GM21619 (cell line): ENCODE measurements around the gene SRD5A3.

Experiments
- ATAC-seq: cut with Tn5 transposase; IDR thresholded peaks from one replicate; pipeline ENCODE4 v1.9.1; 2021; ENCODE audit not compliant: unreplicated experiment

The SRD5A3 gene

DNA sequence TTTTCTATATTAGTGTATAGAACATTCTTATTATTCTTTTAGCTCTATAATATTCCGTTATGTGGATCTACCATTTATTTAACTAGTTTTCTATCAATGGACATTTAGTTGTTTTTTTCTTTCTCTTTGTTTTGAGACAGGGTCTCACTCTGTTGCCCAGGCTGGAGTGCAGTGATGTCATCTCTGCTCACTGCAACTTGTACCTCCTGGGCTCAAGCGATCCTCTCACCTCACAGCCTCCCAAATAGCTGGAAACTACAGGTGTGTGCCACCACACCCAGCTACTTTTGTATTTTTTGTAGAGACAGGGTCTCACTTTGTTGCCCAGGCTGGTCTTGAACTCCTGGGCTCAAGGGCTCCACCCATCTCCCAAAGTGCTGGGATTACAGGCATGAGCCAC is 60.5 kb downstream of the SRD5A3 start:
- no peak for ATAC-seq

DNA sequence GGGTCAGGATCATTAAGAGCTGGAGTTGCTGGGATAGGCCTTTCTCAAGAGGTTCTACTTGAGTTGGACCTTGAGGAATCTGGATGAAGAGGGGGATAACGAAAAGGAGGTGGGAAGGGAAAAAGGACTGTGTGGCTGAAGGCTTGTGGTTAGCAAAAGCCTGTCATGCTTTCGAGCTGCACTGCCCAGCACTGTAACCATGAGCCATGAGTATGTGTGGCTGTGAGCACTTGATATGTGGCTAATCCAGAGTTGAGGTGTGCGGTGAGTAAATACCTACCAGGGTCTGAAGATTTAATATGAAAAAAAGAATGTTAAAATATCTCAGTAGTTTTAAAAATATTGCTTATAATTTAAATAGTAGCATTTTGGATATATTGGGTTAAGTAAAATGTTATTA is 61.1 kb downstream of the SRD5A3 start:
- no peak for ATAC-seq

DNA sequence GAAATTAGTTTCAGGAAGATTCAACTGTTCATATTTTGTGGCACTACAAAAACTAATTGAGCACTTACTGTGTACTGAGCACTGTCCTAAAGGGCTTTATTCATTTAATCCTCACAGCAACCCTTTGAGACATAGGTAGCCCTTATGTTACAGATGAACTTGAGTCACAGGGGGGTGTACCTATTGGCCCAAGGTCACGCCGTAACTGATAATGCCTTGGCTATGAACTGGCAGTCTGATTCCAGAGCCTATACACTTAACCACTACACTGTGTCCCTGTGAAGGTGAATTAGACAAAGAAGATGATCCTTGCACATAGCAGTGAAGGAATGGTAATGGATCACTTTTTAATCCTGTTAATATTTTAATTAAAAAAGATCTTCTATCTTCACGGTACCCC is 61.7 kb downstream of the SRD5A3 start:
- ATAC-seq = no peak

DNA sequence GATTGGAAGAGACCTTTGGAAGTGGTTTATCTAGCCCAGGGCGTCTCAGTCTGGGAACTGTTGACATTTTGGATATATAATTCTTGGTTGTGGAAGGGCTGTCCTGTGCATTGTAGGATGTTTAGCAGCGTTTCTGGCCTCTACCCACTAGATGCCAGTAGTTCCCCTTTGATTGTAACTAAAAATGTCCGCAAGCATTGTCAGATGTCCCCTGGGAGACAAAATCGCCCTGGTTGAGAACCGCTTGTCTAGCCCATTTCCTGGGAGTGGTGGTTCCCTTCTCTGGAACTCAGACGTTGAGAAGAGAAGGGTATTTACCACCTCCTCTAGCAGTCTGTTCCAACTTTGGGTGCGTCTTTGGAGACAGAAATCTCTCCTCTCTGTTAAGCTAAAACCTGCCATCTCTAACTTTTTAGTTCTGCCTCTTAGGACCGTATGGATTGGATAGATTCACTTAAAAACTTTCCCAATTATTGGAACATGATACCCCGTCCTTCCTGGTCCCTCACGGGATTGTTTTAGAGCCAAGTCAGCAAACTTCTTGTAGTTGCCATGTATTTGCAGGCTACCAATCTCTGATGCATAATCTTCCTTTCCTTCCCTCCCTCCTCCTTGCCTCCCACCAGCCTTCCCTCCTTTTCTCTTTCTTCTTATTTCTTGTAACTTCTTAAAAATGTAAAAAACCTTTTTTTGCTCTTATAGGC is 63.6 kb downstream of the SRD5A3 start:
- ATAC-seq = peak; percentile 85

DNA sequence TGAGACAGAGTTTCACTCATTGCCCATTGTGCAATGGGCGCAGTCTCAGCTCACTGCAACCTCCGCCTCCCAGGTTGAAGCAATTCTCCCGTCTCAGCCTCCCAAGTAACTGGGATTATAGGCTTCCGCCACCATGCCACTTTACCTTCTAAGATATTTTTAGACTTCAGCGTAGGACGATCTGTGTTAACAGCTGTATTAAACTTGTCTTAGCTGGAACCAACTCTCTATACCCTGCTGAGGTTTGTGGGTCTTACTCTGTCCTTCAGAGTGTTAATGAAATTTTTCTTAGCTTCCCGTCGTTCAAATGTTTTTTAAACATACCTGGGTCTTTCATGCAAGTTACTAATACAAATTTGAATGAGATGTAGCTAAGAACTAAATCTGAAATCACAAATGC is 64.4 kb downstream of the SRD5A3 start:
- ATAC-seq = no peak

DNA sequence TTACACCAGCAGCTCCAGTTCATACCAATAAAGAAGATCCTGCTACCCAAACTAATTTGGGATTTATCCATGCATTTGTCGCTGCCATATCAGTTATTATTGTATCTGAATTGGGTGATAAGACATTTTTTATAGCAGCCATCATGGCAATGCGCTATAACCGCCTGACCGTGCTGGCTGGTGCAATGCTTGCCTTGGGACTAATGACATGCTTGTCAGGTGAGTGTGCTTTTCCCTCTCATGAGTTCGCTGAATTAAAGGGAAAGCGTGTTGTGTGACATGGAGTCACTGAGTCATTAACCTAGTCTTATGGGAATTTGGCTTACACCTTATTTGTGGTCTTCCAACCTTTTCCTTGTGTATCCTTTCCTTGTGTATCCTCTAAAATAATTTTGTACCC is 65.6 kb downstream of the SRD5A3 start:
- no peak for ATAC-seq

DNA sequence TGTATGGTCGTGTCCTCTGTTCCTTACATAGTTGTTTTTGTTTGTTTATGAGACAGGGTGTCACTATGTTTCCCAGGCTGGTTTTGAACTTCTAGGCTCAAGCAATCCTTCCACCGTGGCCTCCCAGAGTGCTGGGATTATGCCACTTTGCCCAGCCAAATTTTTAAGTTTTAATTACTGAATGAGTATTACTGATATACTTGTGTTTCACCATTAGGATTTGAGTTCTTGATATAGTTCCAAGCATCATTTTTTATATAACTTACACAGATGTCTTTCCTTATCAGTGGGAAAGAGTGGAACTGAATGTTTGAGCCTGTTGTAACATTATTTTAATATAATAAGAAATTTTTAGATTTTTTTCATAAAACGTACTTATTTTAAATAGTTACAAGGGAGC is 70.1 kb downstream of the SRD5A3 start:
- ATAC-seq = no peak
